Activated T-helper 1 cell treated with Interleukin-2 at 50 U/mL for 16 hours (primary cell): ENCODE measurements around the gene PRR33.
"Not testable (repeated sequence)": the region's sequence is repeated elsewhere in the genome, so short reads cannot be mapped to it uniquely, and the experiment has no call there.

Experiments
- DNase-seq: peaks from one replicate; pipeline ENCODE4 v3.0.0-alpha.2; 2020; ENCODE audit warnings: low read depth

PRR33 gene

GRCh38 chr11:1875851-1876301 is 15.8 kb downstream of the PRR33 start:
- not testable (repeated sequence) for DNase-seq

- no peak for DNase-seq
Measured at GRCh38 chr11:1875093-1875850, 16.4 kb downstream of the PRR33 start.

- DNase-seq: not testable (repeated sequence)
Measured at GRCh38 chr11:1874441-1875092, 17.1 kb downstream of the PRR33 start.

- DNase-seq: not testable (repeated sequence)
Measured at GRCh38 chr11:1873813-1874150, 17.9 kb downstream of the PRR33 start.

- no peak for DNase-seq
Measured at GRCh38 chr11:1873048-1873812, 18.5 kb downstream of the PRR33 start.

GRCh38 chr11:1872267-1872985 is 19.3 kb downstream of the PRR33 start:
- DNase-seq: no peak

- no peak for DNase-seq
Measured at GRCh38 chr11:1871531-1871930, 20.2 kb downstream of the PRR33 start.

GRCh38 chr11:1870721-1871466 is 20.8 kb downstream of the PRR33 start:
- DNase-seq: peak; percentile 34

- DNase-seq: no peak
Measured at GRCh38 chr11:1870326-1870696, 21.4 kb downstream of the PRR33 start.

GRCh38 chr11:1869427-1870325 is 22.0 kb downstream of the PRR33 start:
- DNase-seq: no peak

GRCh38 chr11:1868636-1869291 is 22.9 kb downstream of the PRR33 start:
- DNase-seq: no peak

- DNase-seq: no peak
Measured at GRCh38 chr11:1868056-1868635, 23.5 kb downstream of the PRR33 start.

GRCh38 chr11:1867381-1867780 is 24.3 kb downstream of the PRR33 start:
- no peak for DNase-seq

- no peak for DNase-seq
Measured at GRCh38 chr11:1866776-1867175, 24.9 kb downstream of the PRR33 start.

GRCh38 chr11:1866226-1866625 is 25.5 kb downstream of the PRR33 start:
- no peak for DNase-seq

GRCh38 chr11:1864831-1865665 is 26.6 kb downstream of the PRR33 start:
- no peak for DNase-seq

- DNase-seq: no peak
Measured at GRCh38 chr11:1864231-1864630, 27.5 kb downstream of the PRR33 start.

- no peak for DNase-seq
Measured at GRCh38 chr11:1863352-1864216, 28.1 kb downstream of the PRR33 start.
